Measurements from ENCODE around the gene PAWR.
"Not testable (repeated sequence)": the region's sequence is repeated elsewhere in the genome, so short reads cannot be mapped to it uniquely, and the experiment has no call there.

Gene PAWR

GRCh38 chr12:79585147-79585546 lies 105.6 kb downstream of the PAWR start:
- DNase-seq = no peak

GRCh38 chr12:79573820-79574219 lies 116.9 kb downstream of the PAWR start:
- DNase-seq = no peak

- no peak for DNase-seq
Measured at GRCh38 chr12:79569679-79570078, 121.1 kb downstream of the PAWR start.

GRCh38 chr12:79567175-79567563 lies 123.6 kb downstream of the PAWR start:
- no peak for DNase-seq

GRCh38 chr12:79566452-79567174 lies 124.2 kb downstream of the PAWR start:
- DNase-seq = no peak

- DNase-seq = not testable (repeated sequence)
Measured at GRCh38 chr12:79564727-79565350, 125.9 kb downstream of the PAWR start.

- no peak for DNase-seq
Measured at GRCh38 chr12:79563021-79563740, 127.6 kb downstream of the PAWR start.

- no peak for DNase-seq
Measured at GRCh38 chr12:79561401-79562132, 129.2 kb downstream of the PAWR start.

- no peak for DNase-seq
Measured at GRCh38 chr12:79560225-79560889, 130.4 kb downstream of the PAWR start.

GRCh38 chr12:79559591-79559990 lies 131.2 kb downstream of the PAWR start:
- no peak for DNase-seq

- no peak for DNase-seq
Measured at GRCh38 chr12:79558924-79559469, 131.8 kb downstream of the PAWR start.

- no peak for DNase-seq
Measured at GRCh38 chr12:79557690-79558315, 133.0 kb downstream of the PAWR start.

GRCh38 chr12:79555028-79555925 lies 135.5 kb downstream of the PAWR start:
- DNase-seq = no peak

- no peak for DNase-seq
Measured at GRCh38 chr12:79553863-79554574, 136.7 kb downstream of the PAWR start.

- no peak for DNase-seq
Measured at GRCh38 chr12:79552192-79552591, 138.6 kb downstream of the PAWR start.

GRCh38 chr12:79549531-79550271 lies 141.1 kb downstream of the PAWR start:
- no peak for DNase-seq

GRCh38 chr12:79548610-79548924 lies 142.2 kb downstream of the PAWR start:
- DNase-seq = no peak

- peak; percentile 19 for DNase-seq
Measured at GRCh38 chr12:79547735-79548609, 142.8 kb downstream of the PAWR start.

Measured in CD4-positive, alpha-beta T cell treated with Interleukin-17A for 4 hours (primary cell).